Choroid plexus epithelial cell (primary cell): ENCODE data around the gene HPCA.

ENCODE experiments used
- DNase-seq: peaks from one replicate; pipeline ENCODE4 v3.0.0-alpha.2; 2010; ENCODE audit warnings: low read depth
- H3K4me3 ChIP-seq: 2 replicates; pipeline ENCODE4 v1.5.1; 2011; ENCODE audit warnings: low read depth, mild to moderate bottlenecking, control low read depth, low read length, moderate library complexity
- TF ChIP-seq, protein P1 (sequence below): conservative IDR thresholded peaks from 2 replicates; pipeline ENCODE4 v1.5.1; 2011; ENCODE audit warnings: low read depth, mild to moderate bottlenecking, control low read depth, inconsistent platforms, low read length, moderate library complexity

HPCA gene

DNA sequence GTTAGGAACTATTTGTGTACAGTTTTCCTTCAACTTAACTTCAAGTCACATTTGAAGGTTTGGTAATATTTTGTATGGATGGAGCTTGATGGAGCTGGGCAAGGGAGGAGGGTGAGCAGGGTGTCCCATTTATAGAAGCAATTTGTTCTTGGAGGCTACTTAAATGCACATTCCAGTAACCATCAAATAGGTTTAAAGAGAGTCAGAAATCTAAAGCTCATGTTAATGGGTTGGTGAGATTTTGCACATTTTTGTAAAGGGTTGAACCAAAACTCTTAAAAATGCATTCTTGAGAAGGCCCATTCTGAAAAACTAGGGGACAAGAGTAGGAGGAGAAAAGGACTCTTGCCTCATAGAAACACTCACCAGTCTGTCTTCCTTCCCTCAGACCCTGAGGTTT is 25.7 kb upstream of the HPCA start:
- H3K4me3 ChIP-seq, result no peak overlapping the region
- DNase-seq, result no peak
- TF ChIP-seq, protein P1, sequence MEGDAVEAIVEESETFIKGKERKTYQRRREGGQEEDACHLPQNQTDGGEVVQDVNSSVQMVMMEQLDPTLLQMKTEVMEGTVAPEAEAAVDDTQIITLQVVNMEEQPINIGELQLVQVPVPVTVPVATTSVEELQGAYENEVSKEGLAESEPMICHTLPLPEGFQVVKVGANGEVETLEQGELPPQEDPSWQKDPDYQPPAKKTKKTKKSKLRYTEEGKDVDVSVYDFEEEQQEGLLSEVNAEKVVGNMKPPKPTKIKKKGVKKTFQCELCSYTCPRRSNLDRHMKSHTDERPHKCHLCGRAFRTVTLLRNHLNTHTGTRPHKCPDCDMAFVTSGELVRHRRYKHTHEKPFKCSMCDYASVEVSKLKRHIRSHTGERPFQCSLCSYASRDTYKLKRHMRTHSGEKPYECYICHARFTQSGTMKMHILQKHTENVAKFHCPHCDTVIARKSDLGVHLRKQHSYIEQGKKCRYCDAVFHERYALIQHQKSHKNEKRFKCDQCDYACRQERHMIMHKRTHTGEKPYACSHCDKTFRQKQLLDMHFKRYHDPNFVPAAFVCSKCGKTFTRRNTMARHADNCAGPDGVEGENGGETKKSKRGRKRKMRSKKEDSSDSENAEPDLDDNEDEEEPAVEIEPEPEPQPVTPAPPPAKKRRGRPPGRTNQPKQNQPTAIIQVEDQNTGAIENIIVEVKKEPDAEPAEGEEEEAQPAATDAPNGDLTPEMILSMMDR, result no peak

DNA sequence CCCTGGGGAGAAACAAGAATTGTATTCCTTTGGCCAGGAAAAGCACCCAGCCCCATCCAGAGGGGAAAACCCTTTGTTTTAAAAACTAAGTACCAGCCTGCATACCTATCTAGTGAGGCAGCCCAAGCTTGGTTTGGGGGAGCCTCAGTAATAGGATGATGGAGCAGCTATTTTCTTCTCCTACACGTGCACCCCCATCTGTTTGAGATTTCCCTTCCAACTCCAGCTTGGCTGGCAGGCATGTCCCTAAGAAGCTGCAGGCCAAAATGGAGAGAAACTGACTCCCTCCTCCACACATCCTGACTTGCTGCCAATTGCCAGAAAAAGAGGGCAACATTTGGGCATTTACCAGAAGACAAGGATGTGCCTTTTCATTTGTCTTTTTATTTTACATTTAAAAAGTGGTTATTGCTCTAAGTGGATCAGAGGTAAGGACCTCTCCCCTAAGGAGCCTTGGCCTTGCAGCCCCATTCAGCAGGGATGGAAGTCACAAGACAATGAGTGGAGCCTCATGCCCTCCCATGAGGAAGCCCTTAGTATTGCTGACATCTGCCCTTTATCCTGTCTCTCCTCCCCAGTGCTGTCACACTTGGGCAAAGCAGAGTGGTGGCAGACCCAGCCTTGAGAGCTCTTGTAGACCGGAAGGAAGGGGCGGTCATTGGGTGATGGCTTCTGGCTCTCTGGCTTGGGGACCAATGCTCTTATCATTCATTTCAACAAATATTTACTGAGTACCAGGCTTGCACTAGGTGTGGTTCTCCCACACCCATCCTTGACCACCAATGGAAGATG is 24.2 kb upstream of the HPCA start:
- DNase-seq, result no peak
- no peak overlapping the region for H3K4me3 ChIP-seq
- TF ChIP-seq, protein P1, result no peak

DNA sequence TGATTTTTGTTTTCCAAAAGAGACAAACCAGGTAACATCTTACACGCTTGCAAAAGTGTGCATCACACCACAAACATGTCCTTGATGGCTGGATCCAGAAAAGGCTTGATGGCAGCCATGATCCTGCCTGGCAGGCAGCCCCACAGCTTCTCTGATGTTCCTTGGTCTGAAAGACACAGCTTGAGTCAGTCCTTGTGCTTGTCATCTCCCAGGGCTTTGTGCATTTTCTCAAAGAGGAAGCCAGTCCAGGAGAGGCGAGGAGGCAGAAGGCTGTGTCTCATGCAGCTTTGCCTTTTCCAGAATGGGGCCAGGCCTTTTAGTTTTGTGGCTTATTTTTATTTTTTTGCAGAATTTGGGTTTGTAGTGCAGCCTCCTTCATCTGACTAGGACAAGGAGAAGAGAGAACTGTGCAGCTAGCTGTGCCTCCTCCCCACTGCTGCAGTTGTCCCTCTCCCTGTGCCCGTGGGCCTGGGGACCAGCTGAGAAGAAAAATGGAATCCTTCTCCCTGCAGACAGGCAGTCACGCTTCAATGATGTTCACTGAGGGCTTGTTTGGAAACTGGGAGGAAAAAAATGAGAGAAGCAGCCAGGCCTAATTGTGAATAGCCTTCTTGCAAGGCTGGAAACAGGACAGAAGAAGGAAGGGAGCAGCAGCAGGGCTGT is 22.9 kb upstream of the HPCA start:
- DNase-seq, result no peak
- H3K4me3 ChIP-seq, result no peak overlapping the region
- TF ChIP-seq, protein P1, result no peak

DNA sequence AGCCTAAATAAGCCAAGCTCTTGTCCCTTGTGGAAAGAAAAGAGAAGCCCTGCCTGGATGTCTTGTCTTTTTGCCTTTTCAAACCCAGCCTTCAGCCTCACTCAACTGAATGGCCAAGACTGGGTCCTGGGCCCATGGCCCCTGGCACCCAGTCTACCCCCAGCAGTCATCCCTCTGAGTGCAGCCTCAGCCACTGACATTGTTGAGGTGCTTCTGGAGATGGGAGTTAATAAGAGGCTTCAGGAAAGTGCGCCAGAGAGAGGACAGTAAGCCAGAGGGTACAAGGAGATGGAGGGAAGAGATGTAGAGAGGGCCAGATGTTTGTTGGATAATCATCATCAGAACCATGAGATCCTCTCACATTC is 22.4 kb upstream of the HPCA start:
- H3K4me3 ChIP-seq, result no peak overlapping the region
- TF ChIP-seq, protein P1, result no peak
- DNase-seq, result no peak

DNA sequence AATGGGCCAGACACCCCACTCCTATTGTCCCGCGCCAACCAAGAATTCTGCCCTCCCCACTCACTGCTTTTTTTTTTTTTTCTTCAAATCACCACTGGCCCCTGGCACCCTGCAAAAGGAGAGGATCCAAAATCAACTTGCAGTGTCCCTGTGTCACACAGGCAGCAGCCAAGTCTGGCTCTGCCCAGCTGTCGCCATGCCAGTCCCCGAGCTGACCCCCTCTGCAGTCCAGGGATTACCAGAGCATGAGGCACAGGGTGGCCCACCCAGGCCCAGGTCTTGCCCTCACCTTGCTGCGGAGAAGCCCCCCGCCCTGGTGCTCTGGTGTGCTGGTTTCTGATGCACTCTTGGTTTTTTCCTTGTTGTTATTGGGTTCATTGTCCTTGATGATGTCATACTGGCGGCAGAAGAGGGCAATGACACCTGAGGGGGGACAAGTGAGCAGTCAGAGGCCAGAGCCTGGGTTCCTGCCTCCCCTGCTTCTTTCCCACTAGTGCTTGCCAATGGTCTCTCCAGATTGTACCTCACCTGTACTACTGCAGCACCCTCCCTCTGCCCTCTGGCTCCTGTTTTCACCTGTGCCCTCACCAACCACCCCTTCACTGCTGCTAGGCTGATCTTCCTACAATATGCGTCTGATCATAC is 21.8 kb upstream of the HPCA start:
- TF ChIP-seq, protein P1, result no peak
- no peak for DNase-seq
- no peak overlapping the region for H3K4me3 ChIP-seq

DNA sequence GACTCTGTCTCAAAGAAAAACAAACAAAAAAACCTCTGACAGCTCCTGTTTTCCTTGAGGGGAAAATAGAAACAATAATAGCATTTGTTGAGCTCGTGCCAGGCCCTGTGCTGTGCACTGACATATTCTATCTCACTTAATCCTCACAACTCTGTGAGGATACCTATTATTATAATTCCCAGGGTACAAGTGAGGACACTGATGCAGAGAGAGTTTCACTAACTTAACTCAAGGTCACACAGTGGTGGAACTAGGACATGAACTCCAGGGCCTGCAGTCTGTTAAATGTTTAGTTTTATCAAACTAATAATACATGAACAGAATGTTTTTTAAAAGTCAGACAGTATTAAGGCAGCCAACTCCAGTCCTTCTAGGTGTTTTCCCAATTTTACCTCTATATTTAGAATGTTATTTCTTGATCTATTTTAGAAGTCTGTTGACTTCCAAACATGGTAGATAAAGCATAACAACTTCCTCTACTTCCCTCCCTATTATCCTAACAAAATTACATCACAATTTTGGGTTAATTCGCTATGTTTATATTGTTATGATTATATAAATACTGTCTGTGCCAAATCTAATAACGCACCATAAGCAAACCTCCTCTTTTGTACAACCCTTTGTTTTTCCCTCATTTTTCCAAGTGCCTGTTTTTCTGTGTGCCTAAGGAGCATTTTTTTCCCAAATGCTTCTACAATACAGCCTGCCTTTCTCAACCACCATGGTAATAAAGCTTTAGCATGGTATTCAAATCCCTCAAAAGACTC is 20.5 kb upstream of the HPCA start:
- DNase-seq, result no peak
- TF ChIP-seq, protein P1, result no peak
- H3K4me3 ChIP-seq, result no peak overlapping the region
